ENCODE data around the gene SPATA24. TPM values are rescaled to one million over a fixed set of nuclear protein-coding genes. Genes with fewer than 3 reads are reported as not detected.
"Not testable (repeated sequence)": the region's sequence is repeated elsewhere in the genome, so short reads cannot be mapped to it uniquely, and the experiment has no call there.

The SPATA24 gene, protein sequence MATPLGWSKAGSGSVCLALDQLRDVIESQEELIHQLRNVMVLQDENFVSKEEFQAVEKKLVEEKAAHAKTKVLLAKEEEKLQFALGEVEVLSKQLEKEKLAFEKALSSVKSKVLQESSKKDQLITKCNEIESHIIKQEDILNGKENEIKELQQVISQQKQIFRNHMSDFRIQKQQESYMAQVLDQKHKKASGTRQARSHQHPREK
- 2.5 and 12.8 TPM in 2 replicates for total RNA-seq (2014; rRNA removed; shearing (Covaris generic); ENCODE audit: low replicate concordance)

GRCh38 chr5:139403787-139404483 lies at the start of gene SPATA24:
SPATA24 (minus strand) TSS chr5:139404089; CDS start chr5:139404060, 29 bp downstream.
- peak; percentile 97 for DNase-seq (ENCODE audit: low read depth)
- in situ Hi-C loops (cut with HindIII; ENCODE audit: low pct_unique_long_range_greater_than_20kb, low sequenced_read_pairs), result loop anchor here (25.0 kb wide), 1 partner anchor 108 kb away; no protein-coding TSS in a partner anchor

- in situ Hi-C loops (cut with HindIII; ENCODE audit: low pct_unique_long_range_greater_than_20kb, low sequenced_read_pairs), result no loop called here
- DNase-seq (ENCODE audit: low read depth), result no peak
Measured at GRCh38 chr5:139451878-139452660, 48.2 kb upstream of the SPATA24 start.

GRCh38 chr5:139451176-139451575 lies 47.3 kb upstream of the SPATA24 start:
- DNase-seq (ENCODE audit: low read depth), result no peak
- in situ Hi-C loops (cut with HindIII; ENCODE audit: low pct_unique_long_range_greater_than_20kb, low sequenced_read_pairs), result no loop called here

GRCh38 chr5:139446956-139447779 lies 43.3 kb upstream of the SPATA24 start:
- DNase-seq (ENCODE audit: low read depth), result peak; percentile 3
- in situ Hi-C loops (cut with HindIII; ENCODE audit: low pct_unique_long_range_greater_than_20kb, low sequenced_read_pairs), result no loop called here

DNA sequence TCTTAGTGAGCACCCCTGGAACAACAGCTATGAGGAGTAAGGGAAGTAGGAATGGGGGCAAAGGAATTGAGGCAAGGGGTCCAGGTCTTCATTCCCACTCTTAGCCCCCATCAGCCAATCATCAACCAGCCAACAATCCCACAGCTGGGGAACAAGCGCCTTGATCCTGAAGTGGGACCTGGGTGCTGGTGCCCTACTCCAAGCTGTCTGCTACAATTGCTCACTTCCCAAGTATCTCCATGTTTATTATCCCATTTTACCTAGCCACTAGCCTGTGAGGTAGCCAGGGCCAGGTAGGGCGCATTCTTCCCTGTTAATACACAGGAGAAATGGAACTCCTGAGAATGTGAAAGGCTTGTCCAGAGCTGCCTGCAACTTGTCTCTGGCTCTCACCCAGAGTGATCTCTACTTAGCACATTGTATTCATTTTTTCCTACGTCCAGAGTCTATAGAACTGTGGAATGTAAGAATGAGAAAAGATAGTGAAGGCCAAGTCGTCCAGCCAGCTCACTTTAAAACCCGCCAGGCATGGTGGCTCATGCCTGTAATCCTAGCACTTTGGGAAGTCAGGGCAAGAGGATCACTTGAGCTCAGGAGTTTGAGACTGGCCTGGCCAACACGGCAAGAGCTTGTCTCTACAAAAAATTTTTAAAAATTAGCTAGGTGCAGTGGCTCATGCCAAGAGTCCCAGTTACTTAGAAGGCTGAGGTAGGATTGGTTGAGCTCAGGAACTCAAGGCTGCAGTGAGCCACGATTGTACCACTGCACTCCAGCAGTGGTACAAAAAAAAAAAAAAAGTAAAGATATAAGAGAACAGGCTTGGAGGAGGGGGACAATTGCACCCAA lies 41.7 kb upstream of the SPATA24 start:
- no peak for DNase-seq (ENCODE audit: low read depth)
- in situ Hi-C loops (cut with HindIII; ENCODE audit: low pct_unique_long_range_greater_than_20kb, low sequenced_read_pairs), result no loop called here

DNA sequence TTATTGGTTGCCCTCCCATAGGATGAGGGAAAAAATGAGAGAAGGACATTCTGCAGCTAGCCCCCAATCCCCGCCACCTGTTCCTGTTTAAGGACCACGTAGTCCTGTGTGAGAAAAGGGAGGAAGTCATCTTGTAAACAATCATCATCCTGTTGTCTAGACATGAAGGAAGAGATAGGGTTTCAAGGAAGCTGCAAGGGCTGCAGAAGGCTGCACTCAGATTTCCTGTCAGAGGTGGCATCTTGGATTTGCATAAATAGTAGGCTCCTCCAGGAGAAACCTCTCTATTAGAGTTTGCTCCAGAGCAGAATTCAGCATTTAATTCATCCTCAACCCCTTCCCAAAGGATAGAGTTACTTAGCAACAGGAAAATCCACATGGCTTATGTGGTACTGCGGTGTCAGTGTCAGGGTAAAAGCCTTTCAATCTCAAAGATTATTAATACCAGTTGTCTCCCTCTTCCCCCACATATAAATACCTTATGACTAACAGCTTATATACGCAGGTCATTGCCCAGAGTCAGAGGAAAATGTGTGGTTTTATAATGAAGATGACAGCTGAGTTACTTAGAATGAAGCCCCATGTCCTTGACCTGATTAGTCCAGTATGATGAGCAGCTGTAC lies 40.1 kb upstream of the SPATA24 start:
- in situ Hi-C loops (cut with HindIII; ENCODE audit: low pct_unique_long_range_greater_than_20kb, low sequenced_read_pairs), result no loop called here
- DNase-seq (ENCODE audit: low read depth), result no peak

GRCh38 chr5:139440416-139440815 lies 36.5 kb upstream of the SPATA24 start:
- DNase-seq (ENCODE audit: low read depth); in situ Hi-C loops (cut with HindIII; ENCODE audit: low pct_unique_long_range_greater_than_20kb, low sequenced_read_pairs): not testable (repeated sequence)

DNA sequence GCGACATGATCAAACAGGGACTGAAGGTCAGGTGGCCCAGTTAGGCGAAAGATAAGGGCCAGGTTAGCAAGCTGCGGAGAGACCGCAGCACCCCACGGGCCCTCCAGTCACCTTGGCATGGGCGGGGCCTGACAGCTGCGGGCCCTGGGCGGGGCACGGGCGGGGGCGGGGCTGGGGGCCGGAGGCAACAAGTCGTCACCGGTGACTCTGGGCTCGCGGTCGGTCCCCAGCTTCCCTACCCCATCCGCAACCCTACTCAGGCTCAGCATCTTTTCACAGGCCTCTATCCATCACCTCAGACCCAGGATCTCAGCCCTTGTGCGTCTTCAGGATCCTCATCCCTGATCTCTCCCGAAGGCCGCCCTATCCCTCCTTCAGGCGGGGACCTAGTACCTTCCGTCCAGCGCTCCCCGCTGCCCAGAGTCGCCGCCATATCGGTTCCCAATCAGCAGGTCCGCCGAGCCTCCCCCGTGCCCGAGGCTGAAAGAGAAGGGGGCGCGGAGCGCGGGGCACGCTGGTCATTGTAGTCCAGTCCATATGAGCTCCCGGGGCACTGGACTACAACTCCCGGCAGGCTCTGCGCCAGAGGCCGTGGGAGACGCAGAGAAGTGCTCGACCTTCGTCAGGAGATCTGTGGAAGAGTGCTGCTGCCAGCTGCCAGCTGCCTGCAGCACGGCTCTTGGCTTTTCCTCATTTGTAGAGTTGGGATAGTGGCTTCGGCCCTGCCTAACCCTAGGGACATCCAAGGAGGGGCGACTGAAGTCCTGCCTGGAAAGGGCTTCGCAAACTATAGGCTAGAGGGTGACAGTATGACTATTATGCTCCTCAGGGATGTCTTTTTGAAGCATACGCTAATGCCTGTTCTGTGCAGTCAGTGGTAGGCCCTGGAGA lies 35.4 kb upstream of the SPATA24 start, which contains the start of gene DNAJC18:
DNAJC18 (minus strand) TSS at position 513 of the 891 bp plus-strand sequence; CDS start at position 433, 80 bp downstream.
- in situ Hi-C loops (cut with HindIII; ENCODE audit: low pct_unique_long_range_greater_than_20kb, low sequenced_read_pairs), result no loop called here
- peak; percentile 76 for DNase-seq (ENCODE audit: low read depth)

GRCh38 chr5:139438707-139439012 lies 34.8 kb upstream of the SPATA24 start:
- in situ Hi-C loops (cut with HindIII; ENCODE audit: low pct_unique_long_range_greater_than_20kb, low sequenced_read_pairs), result no loop called here
- DNase-seq (ENCODE audit: low read depth), result peak; percentile 11

DNA sequence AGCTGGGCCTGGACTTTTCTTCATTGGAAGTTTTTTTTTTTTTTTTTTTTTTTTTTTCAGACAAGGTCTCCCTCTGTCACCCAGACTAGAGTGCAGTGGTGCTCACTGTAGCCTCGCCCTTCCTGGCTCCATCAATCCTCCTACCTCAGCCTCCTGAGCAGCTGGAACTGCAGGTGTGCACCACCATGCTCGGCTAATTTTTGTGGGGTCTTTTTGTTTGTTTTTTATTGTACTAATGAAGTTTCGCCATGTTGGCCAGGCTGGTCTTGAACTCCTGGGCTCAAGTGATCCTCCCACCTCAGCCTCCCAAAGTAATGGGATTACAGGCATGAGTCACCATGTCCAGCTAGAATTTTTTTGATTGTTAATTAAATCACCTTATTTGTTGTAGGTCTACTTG lies 31.8 kb upstream of the SPATA24 start:
- in situ Hi-C loops (cut with HindIII; ENCODE audit: low pct_unique_long_range_greater_than_20kb, low sequenced_read_pairs), result no loop called here
- DNase-seq (ENCODE audit: low read depth), result no peak

DNA sequence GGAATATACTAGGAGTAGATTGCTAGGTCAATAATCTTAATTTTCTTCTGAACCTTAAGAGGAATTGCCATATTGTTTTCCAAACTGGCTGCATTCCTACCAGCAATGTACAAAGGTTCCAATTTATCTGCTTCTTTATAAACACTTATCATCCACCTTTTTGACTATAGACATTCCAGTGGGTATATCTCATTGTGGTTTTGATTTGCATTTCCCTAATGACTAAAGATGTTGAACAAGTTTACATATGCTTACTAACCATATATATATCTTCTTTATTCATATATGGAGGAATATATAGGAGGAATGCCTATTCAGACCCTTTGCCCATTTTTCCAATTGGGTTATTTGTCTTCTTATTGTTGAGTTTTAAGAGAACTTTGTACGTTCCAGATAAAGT lies 27.8 kb upstream of the SPATA24 start:
- no peak for DNase-seq (ENCODE audit: low read depth)
- in situ Hi-C loops (cut with HindIII; ENCODE audit: low pct_unique_long_range_greater_than_20kb, low sequenced_read_pairs), result no loop called here

- in situ Hi-C loops (cut with HindIII; ENCODE audit: low pct_unique_long_range_greater_than_20kb, low sequenced_read_pairs), result no loop called here
Measured at GRCh38 chr5:139430015-139430414, 26.1 kb upstream of the SPATA24 start.

GRCh38 chr5:139426203-139426885 lies 22.5 kb upstream of the SPATA24 start:
- in situ Hi-C loops (cut with HindIII; ENCODE audit: low pct_unique_long_range_greater_than_20kb, low sequenced_read_pairs), result no loop called here

More at GRCh38 chr5:139430015-139430414, 26.1 kb upstream of the SPATA24 start:
- DNase-seq (ENCODE audit: low read depth), result no peak

DNA sequence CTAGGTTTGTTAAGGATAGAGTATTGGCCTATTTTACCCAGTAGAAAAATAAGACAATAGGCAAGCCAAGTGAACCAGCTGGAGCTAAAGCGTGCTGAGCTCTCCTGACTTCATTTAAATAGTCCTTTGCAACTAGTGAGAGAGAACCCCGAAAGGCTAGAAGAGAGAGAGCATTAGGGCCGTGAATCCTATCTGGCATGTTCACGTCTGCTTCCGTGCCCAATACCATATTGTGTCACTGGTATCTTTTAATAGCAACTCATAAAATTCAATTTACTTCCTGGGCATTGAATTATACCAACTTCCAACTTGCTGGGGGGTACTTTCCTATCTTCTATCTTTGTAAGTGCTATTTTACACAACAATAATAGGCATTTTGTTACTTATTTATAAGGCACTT lies 21.6 kb upstream of the SPATA24 start:
- DNase-seq (ENCODE audit: low read depth), result no peak
- in situ Hi-C loops (cut with HindIII; ENCODE audit: low pct_unique_long_range_greater_than_20kb, low sequenced_read_pairs), result no loop called here

More at GRCh38 chr5:139426203-139426885, 22.5 kb upstream of the SPATA24 start:
- no peak for DNase-seq (ENCODE audit: low read depth)

- in situ Hi-C loops (cut with HindIII; ENCODE audit: low pct_unique_long_range_greater_than_20kb, low sequenced_read_pairs), result loop anchor here (25.0 kb wide), 1 partner anchor 90 kb away; no protein-coding TSS in a partner anchor
- peak; percentile 43 for DNase-seq (ENCODE audit: low read depth)
Measured at GRCh38 chr5:139422307-139422893, 18.5 kb upstream of the SPATA24 start.

Data from Caki2 (cell line).